Measurements from ENCODE around the gene ITK.

GRCh38 chr5:157245886-157246285 is 65.2 kb downstream of the ITK start:
- no peak for TF ChIP-seq CTCF (optimal IDR thresholded peaks at IDR 0.05 in 1 of 3, IDR thresholded peaks at IDR 0.05 in 1 of 3, conservative IDR thresholded peaks at IDR 0.05 in 1 of 3; ENCODE audit: extremely low read depth in 1 of 3, insufficient read depth in 2 of 3, low read length in 3 of 3)
- TF ChIP-seq EZH2 (IDR thresholded peaks at IDR 0.05; ENCODE audit: low read length), result no peak
